GM18511 (cell line): ENCODE results near the gene LDLRAD4.

Source experiments
- ATAC-seq: cut with Tn5 transposase; IDR thresholded peaks from one replicate; pipeline ENCODE4 v1.9.1; 2021; ENCODE audit warnings: mild to moderate bottlenecking, moderate library complexity; ENCODE audit not compliant: unreplicated experiment

The LDLRAD4 gene

GRCh38 chr18:13280070-13280795 is 61.7 kb downstream of the LDLRAD4 start:
- ATAC-seq: no peak

GRCh38 chr18:13281406-13281805 is 62.8 kb downstream of the LDLRAD4 start:
- no peak for ATAC-seq

- ATAC-seq: no peak
These were observed 65.2 kb downstream of the LDLRAD4 start for GRCh38 chr18:13283746-13284145.

- no peak for ATAC-seq
These were observed 65.9 kb downstream of the LDLRAD4 start for GRCh38 chr18:13284330-13285027.

GRCh38 chr18:13285874-13286273 is 67.3 kb downstream of the LDLRAD4 start:
- ATAC-seq: no peak

- no peak for ATAC-seq
These were observed 68.0 kb downstream of the LDLRAD4 start for GRCh38 chr18:13286456-13287125.

- ATAC-seq: no peak
These were observed 68.8 kb downstream of the LDLRAD4 start for GRCh38 chr18:13287372-13287771.

- no peak for ATAC-seq
These were observed 70.1 kb downstream of the LDLRAD4 start for GRCh38 chr18:13288509-13289133.

- peak; percentile 43 for ATAC-seq
These were observed 71.1 kb downstream of the LDLRAD4 start for GRCh38 chr18:13289481-13290205.

GRCh38 chr18:13290856-13291271 is 72.3 kb downstream of the LDLRAD4 start:
- peak; percentile 46 for ATAC-seq

- no peak for ATAC-seq
These were observed 72.7 kb downstream of the LDLRAD4 start for GRCh38 chr18:13291299-13291698.

GRCh38 chr18:13291745-13292447 is 73.3 kb downstream of the LDLRAD4 start:
- no peak for ATAC-seq

- no peak for ATAC-seq
These were observed 74.2 kb downstream of the LDLRAD4 start for GRCh38 chr18:13292736-13293135.

GRCh38 chr18:13294309-13294708 is 75.7 kb downstream of the LDLRAD4 start:
- no peak for ATAC-seq

- no peak for ATAC-seq
These were observed 77.3 kb downstream of the LDLRAD4 start for GRCh38 chr18:13295894-13296293.

- no peak for ATAC-seq
These were observed 78.5 kb downstream of the LDLRAD4 start for GRCh38 chr18:13296867-13297574.

- no peak for ATAC-seq
These were observed 79.7 kb downstream of the LDLRAD4 start for GRCh38 chr18:13298262-13298661.

GRCh38 chr18:13300029-13300428 is 81.5 kb downstream of the LDLRAD4 start:
- ATAC-seq: no peak

- no peak for ATAC-seq
These were observed 82.2 kb downstream of the LDLRAD4 start for GRCh38 chr18:13300796-13301195.

- no peak for ATAC-seq
These were observed 83.5 kb downstream of the LDLRAD4 start for GRCh38 chr18:13302040-13302439.
